HL-60 (cell line): ENCODE data around the gene HTR7.

Experiments
- DNase-seq, 2 experiments: peaks; one replicate each; pipeline ENCODE4 v3.0.0-alpha.2; 2010 to 2020; ENCODE audit warnings: low read depth in 1 of 2, low spot score in 1 of 2
- H3K27ac ChIP-seq: fragments of 250-450 bp; sonication (Bioruptor Pico); replicated peaks from 2 replicates; pipeline ENCODE4 v1.5.1; 2020; ENCODE audit warnings: mild to moderate bottlenecking, moderate library complexity
- H3K27me3 ChIP-seq: fragments of 250-450 bp; sonication (Bioruptor Pico); 2 replicates; pipeline ENCODE4 v1.5.1; 2021; ENCODE audit warnings: mild to moderate bottlenecking, moderate library complexity; ENCODE audit not compliant: insufficient read depth, poor library complexity, severe bottlenecking
- H3K4me3 ChIP-seq: replicated peaks from 2 replicates; pipeline ENCODE4 v1.5.1; 2011; ENCODE audit warnings: mild to moderate bottlenecking, control low read depth, low read length; ENCODE audit not compliant: insufficient read depth
- CTCF ChIP-seq: IDR thresholded peaks from one replicate; pipeline ENCODE4 v1.5.1; 2011; ENCODE audit warnings: low read length, control low read depth, inconsistent platforms; ENCODE audit not compliant: insufficient read depth
- GABPA ChIP-seq: IDR thresholded peaks from 2 replicates; pipeline ENCODE4 v1.6.1; 2012; ENCODE audit warnings: low read depth
- POLR2AphosphoS5 ChIP-seq: IDR thresholded peaks from 2 replicates; pipeline ENCODE4 v1.6.1; 2012; ENCODE audit warnings: low read depth
- REST ChIP-seq: IDR thresholded peaks from 2 replicates; pipeline ENCODE4 v1.6.1; 2012; ENCODE audit warnings: low read depth; ENCODE audit not compliant: insufficient replicate concordance
- SPI1 ChIP-seq: IDR thresholded peaks from 2 replicates; pipeline ENCODE4 v1.6.1; 2012; ENCODE audit warnings: low read depth, mild to moderate bottlenecking, borderline replicate concordance

The HTR7 gene

GRCh38 chr10:90722832-90723231 is 135.0 kb downstream of the HTR7 start:
- TF ChIP-seq REST (no peak), POLR2AphosphoS5 (no peak), GABPA (no peak)
- DNase-seq, result no peak

GRCh38 chr10:90718182-90718581 is 139.7 kb downstream of the HTR7 start:
- Histone ChIP-seq H3K27me3 (no peaks in the 10 kb centered on the region), H3K27ac (no peak overlapping the region), H3K4me3 (no peak overlapping the region)
- TF ChIP-seq CTCF (no peak), REST (no peak), SPI1 (no peak), POLR2AphosphoS5 (no peak), GABPA (no peak)
- no peak for DNase-seq

More at GRCh38 chr10:90722832-90723231, 135.0 kb downstream of the HTR7 start:
- no peak overlapping the region for H3K27ac ChIP-seq
- no peaks in the 10 kb centered on the region for H3K27me3 ChIP-seq
- no peak overlapping the region for H3K4me3 ChIP-seq

- TF ChIP-seq GABPA (no peak), SPI1 (no peak), CTCF (no peak), POLR2AphosphoS5 (no peak), REST (no peak)
- Histone ChIP-seq H3K4me3 (no peak overlapping the region), H3K27me3 (no peaks in the 10 kb centered on the region), H3K27ac (no peak overlapping the region)
- no peak for DNase-seq
These were observed 145.3 kb downstream of the HTR7 start for GRCh38 chr10:90712529-90712928.

GRCh38 chr10:90709727-90710126 is 148.1 kb downstream of the HTR7 start:
- no peak overlapping the region for H3K4me3 ChIP-seq
- DNase-seq, result no peak
- no peak overlapping the region for H3K27ac ChIP-seq
- TF ChIP-seq CTCF (no peak), SPI1 (no peak), REST (no peak), GABPA (no peak), POLR2AphosphoS5 (no peak)
- H3K27me3 ChIP-seq, result no peaks in the 10 kb centered on the region
